GM12874 (cell line): Measurements from ENCODE around the gene PRKAG2.

ENCODE experiments used
- CTCF ChIP-seq: IDR thresholded peaks from 2 replicates; pipeline ENCODE4 v1.5.1; 2011; ENCODE audit warnings: low read depth, mild to moderate bottlenecking, control low read depth, low read length, moderate library complexity; ENCODE audit not compliant: insufficient read depth

Gene PRKAG2

GRCh38 chr7:151853896-151854719, 22.8 kb downstream of the PRKAG2 start:
- TF ChIP-seq CTCF = no peak

- TF ChIP-seq CTCF = no peak
These were observed 24.2 kb downstream of the PRKAG2 start for GRCh38 chr7:151852486-151853396.

- TF ChIP-seq CTCF = no peak
These were observed 25.1 kb downstream of the PRKAG2 start for GRCh38 chr7:151851782-151852181.

- TF ChIP-seq CTCF = no peak
These were observed 25.7 kb downstream of the PRKAG2 start for GRCh38 chr7:151851145-151851751.

- TF ChIP-seq CTCF = no peak
These were observed 26.3 kb downstream of the PRKAG2 start for GRCh38 chr7:151850491-151851124.

GRCh38 chr7:151849879-151850260, 27.0 kb downstream of the PRKAG2 start:
- no peak for TF ChIP-seq CTCF
